ENCODE results near the gene OGFRL1.

OGFRL1 gene

DNA sequence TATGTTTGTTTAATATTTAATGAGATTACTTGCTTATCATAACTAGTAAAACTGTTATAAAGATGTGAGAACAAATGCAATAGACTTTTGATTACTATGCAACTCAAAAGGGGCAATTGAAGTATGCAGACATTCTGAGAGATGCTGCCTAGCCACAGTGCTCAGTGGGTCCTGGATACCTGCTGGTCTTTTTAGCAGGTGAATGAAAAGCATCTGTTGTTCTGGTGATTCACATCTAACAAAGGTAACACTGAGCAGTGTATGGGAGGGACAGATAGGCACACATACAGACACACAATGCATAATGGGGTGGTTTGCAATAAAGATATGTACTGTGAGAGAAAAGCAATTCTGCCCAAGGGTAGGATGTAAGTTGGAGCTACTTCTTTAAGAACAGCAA lies 46.9 kb downstream of the OGFRL1 start:
- Histone ChIP-seq H3K9me3 (ENCODE audit: severe bottlenecking) (no peaks in the 10 kb centered on the region), H3K36me3 (no peaks in the 10 kb centered on the region), H3K4me3 (ENCODE audit: low read depth, low read length) (no peak overlapping the region), H3K27ac (no peak overlapping the region), H3K27me3 (ENCODE audit: insufficient read depth, low read depth, severe bottlenecking) (no peaks in the 10 kb centered on the region)
- no peak for DNase-seq
- no peak for TF ChIP-seq CTCF (IDR thresholded peaks at IDR 0.05; ENCODE audit: low read depth, low read length)

DNA sequence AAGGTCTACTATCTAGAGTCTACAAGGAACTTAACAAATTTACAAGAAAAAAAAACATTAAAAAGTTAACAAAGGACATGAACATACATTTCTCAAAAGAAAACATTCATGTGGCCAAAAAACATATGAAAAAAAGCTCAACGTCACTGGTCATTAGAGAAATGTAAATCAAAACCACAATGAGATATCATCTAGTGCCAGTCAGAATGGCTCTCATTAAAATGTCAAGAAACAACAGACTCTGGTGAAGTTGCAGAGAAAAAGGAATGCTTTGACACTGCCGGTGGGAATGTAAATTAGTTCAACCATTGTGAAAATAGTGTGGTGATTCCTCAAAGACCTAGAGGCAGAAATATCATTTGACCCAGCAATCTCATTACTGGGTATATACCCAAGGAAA lies 48.3 kb downstream of the OGFRL1 start:
- no peak overlapping the region for H3K27ac ChIP-seq
- TF ChIP-seq CTCF (IDR thresholded peaks at IDR 0.05; ENCODE audit: low read depth, low read length): no peak
- no peaks in the 10 kb centered on the region for H3K27me3 ChIP-seq (ENCODE audit: insufficient read depth, low read depth, severe bottlenecking)
- no peaks in the 10 kb centered on the region for H3K36me3 ChIP-seq
- no peaks in the 10 kb centered on the region for H3K9me3 ChIP-seq (ENCODE audit: severe bottlenecking)
- no peak for DNase-seq
- no peak overlapping the region for H3K4me3 ChIP-seq (ENCODE audit: low read depth, low read length)

GRCh38 chr6:71338540-71339316 lies 50.1 kb downstream of the OGFRL1 start:
- no peaks in the 10 kb centered on the region for H3K36me3 ChIP-seq
- no peak overlapping the region for H3K4me3 ChIP-seq (ENCODE audit: low read depth, low read length)
- TF ChIP-seq CTCF (IDR thresholded peaks at IDR 0.05; ENCODE audit: low read depth, low read length): no peak
- no peak for DNase-seq
- no peaks in the 10 kb centered on the region for H3K27me3 ChIP-seq (ENCODE audit: insufficient read depth, low read depth, severe bottlenecking)
- H3K27ac ChIP-seq: no peak overlapping the region
- no peaks in the 10 kb centered on the region for H3K9me3 ChIP-seq (ENCODE audit: severe bottlenecking)

DNA sequence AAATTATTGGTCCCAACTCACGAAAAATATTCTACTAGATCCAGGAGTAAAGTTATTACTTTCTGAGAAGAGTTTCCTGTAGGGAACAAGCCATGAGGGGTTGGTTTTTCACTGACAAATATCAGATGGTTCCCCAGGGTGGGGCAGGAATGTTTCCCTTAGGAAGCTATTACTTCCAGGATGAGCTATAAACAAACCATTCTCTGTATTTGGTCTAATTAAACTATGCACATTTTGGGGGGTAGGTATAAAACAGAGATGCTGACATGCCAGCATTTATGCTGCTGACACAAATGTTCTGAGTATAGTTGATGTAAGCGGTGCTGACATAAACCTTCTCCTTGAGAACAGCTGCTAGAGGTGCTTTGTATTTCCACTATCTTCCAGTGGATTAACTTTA lies 54.2 kb downstream of the OGFRL1 start:
- no peak for TF ChIP-seq CTCF (IDR thresholded peaks at IDR 0.05; ENCODE audit: low read depth, low read length)
- H3K27ac ChIP-seq: no peak overlapping the region
- no peak for DNase-seq
- no peaks in the 10 kb centered on the region for H3K36me3 ChIP-seq
- H3K4me3 ChIP-seq (ENCODE audit: low read depth, low read length): no peak overlapping the region
- H3K27me3 ChIP-seq (ENCODE audit: insufficient read depth, low read depth, severe bottlenecking): no peaks in the 10 kb centered on the region
- no peaks in the 10 kb centered on the region for H3K9me3 ChIP-seq (ENCODE audit: severe bottlenecking)

DNA sequence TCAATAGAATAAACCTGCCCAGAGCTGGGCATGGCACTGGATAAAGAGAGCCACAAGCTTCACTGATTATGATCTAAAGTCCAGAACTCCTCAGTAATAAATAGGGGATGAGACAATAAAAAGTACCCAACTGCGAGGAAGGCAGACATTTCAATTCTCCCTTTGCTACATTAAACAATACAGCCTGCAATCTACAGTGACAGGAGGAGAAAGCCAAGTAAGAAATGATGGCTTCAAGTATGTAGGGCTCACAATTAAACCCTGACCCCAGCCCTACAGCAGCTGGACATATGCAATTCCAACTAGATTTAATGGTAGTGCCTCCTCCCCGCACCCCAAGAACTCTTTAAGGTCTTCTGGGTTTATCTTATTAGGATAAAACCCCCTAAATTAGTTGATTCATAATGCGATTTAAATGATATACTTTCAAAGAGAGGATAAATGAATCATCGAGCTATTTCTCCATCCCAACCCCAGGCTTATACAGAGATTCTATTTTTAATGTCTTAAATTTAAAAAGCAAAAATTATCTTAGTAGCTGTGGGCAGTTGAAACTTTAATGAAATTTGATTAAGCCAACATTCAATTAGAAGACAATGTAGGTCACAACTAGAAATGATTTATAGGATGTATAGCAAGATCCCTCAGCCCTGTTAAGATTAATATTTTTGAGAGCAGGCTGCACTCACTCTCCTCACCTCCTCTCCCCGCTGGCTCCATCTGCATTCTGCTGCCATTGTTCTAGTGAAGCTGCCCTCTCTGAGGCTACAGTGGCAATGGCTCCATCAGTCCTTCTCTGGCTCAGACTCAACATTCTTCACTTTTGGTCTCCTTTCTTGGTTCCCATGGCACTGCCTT lies 57.1 kb downstream of the OGFRL1 start:
- no peak for DNase-seq
- Histone ChIP-seq H3K27ac (no peak overlapping the region), H3K36me3 (no peaks in the 10 kb centered on the region), H3K9me3 (ENCODE audit: severe bottlenecking) (no peaks in the 10 kb centered on the region), H3K4me3 (ENCODE audit: low read depth, low read length) (no peak overlapping the region), H3K27me3 (ENCODE audit: insufficient read depth, low read depth, severe bottlenecking) (no peaks in the 10 kb centered on the region)
- TF ChIP-seq CTCF (IDR thresholded peaks at IDR 0.05; ENCODE audit: low read depth, low read length): no peak

All from WERI-Rb-1 (cell line).